ENCODE measurements around the gene HMCN1.
"Not testable (repeated sequence)": the region's sequence is repeated elsewhere in the genome, so short reads cannot be mapped to it uniquely, and the experiment has no call there.

The HMCN1 gene

GRCh38 chr1:186175588-186175987 is 441.4 kb downstream of the HMCN1 start:
- DNase-seq, result no peak

- DNase-seq, result no peak
These were observed 444.3 kb downstream of the HMCN1 start for GRCh38 chr1:186178426-186179043.

- no peak for DNase-seq
These were observed 445.0 kb downstream of the HMCN1 start for GRCh38 chr1:186179231-186179630.

GRCh38 chr1:186183219-186183618 is 449.0 kb downstream of the HMCN1 start:
- no peak for DNase-seq

GRCh38 chr1:186183970-186184628 is 449.9 kb downstream of the HMCN1 start:
- DNase-seq, result no peak

- not testable (repeated sequence) for DNase-seq
These were observed 452.1 kb downstream of the HMCN1 start for GRCh38 chr1:186186251-186186650.

- DNase-seq, result no peak
These were observed 453.4 kb downstream of the HMCN1 start for GRCh38 chr1:186187601-186188000.

GRCh38 chr1:186188004-186188539 is 453.9 kb downstream of the HMCN1 start:
- DNase-seq, result no peak

- DNase-seq, result no peak
These were observed 454.5 kb downstream of the HMCN1 start for GRCh38 chr1:186188736-186189135.

GRCh38 chr1:186189156-186189555 is 455.0 kb downstream of the HMCN1 start:
- DNase-seq, result no peak

- no peak for DNase-seq
These were observed 457.3 kb downstream of the HMCN1 start for GRCh38 chr1:186191511-186191910.

- DNase-seq, result no peak
These were observed 459.0 kb downstream of the HMCN1 start for GRCh38 chr1:186193224-186193623.

- DNase-seq, result no peak
These were observed 460.0 kb downstream of the HMCN1 start for GRCh38 chr1:186194107-186194756.

GRCh38 chr1:186195377-186195931 is 461.3 kb downstream of the HMCN1 start:
- no peak for DNase-seq

GRCh38 chr1:186202271-186202764 is 468.1 kb downstream of the HMCN1 start:
- no peak for DNase-seq

- DNase-seq, result no peak
These were observed 468.6 kb downstream of the HMCN1 start for GRCh38 chr1:186202776-186203175.

- no peak for DNase-seq
These were observed 471.9 kb downstream of the HMCN1 start for GRCh38 chr1:186206048-186206570.

- no peak for DNase-seq
These were observed 473.3 kb downstream of the HMCN1 start for GRCh38 chr1:186207391-186208085.

GRCh38 chr1:186208405-186209129 is 474.4 kb downstream of the HMCN1 start:
- DNase-seq, result no peak

GRCh38 chr1:186210258-186210657 is 476.1 kb downstream of the HMCN1 start:
- DNase-seq, result no peak

- DNase-seq, result not testable (repeated sequence)
These were observed 477.4 kb downstream of the HMCN1 start for GRCh38 chr1:186211583-186211982.

Measured in cortex of kidney (tissue), 1 donor.